ENCODE measurements around the gene SLIT3.
"Not testable (repeated sequence)": the region's sequence is repeated elsewhere in the genome, so short reads cannot be mapped to it uniquely, and the experiment has no call there.

SLIT3 gene

DNA sequence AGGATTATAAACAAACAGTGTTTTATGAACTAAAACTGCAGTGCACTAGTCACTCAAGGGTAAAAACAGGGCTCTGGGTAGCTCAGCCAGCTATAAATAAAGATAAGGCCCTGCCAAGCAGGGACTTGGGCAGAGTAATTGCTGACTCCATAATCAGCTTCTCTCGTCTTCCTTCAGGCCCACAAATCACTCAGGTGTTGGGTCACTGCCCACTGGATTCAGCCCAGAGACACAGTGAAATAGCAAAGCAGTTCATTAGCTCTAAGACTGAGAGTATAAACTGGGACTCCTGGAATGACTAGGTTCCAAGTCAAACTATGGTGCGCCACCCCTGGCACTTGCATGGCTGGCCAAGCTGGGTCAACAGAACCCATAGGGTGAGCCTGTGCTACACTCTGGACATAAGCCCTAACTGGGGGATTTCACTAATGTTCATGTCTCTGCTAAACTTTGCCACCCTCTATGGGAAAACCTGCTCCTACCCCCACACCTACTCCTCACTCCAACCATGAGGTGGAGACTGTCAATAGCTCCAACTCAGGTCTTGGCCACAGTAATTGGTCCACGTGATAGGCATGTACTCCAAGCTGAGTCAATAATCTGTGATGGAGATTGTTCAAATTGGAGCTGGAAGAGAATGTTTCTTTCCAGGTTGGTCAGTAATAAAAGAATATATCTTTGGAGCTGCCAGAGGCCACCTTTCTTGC, 158.5 kb downstream of the SLIT3 start:
- DNase-seq (ENCODE audit: low spot score) = no peak

DNA sequence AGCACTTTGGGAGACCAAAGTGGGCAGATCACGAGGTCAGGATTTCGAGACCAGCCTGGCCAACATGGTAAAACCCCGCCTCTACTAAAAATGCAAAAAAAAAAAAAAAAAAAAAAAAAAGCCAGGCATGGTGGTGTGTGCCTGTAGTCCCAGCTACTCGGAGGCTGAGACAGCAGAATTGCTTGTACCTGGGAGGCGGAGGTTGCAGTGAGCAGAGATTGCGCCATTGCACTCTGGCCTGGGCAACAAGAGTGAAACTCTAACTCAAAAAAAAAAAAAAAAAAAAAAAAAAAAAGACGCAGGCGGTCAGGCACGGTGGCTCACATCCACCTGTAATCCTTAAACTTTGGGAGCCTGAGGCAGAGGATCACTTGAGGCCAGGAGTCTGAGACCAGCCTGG, 160.7 kb downstream of the SLIT3 start:
- not testable (repeated sequence) for DNase-seq (ENCODE audit: low spot score)

GRCh38 chr5:169139480-169140050, 161.4 kb downstream of the SLIT3 start:
- no peak for DNase-seq (ENCODE audit: low spot score)

GRCh38 chr5:169133531-169133930, 167.4 kb downstream of the SLIT3 start:
- no peak for DNase-seq (ENCODE audit: low spot score)

DNA sequence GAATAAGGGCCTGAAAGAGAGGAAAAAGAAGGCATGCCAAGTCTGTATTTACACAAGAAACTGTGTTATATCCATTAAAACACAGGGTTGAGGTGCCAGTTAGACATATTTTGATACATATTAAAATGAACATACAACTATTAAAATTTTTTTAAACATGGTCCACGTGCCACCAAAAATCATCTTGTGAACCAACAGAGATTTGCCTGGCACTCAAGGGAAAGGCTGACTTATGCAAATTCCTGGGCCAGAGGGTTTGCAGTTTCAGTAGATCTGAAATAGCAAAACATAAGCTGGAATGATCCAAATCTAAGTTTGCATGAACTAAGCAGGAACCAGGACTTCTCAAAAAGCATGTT, 168.7 kb downstream of the SLIT3 start:
- DNase-seq (ENCODE audit: low spot score) = no peak

GRCh38 chr5:169131616-169132301, 169.2 kb downstream of the SLIT3 start:
- no peak for DNase-seq (ENCODE audit: low spot score)

GRCh38 chr5:169128679-169129078, 172.3 kb downstream of the SLIT3 start:
- DNase-seq (ENCODE audit: low spot score) = no peak

GRCh38 chr5:169127431-169127830, 173.5 kb downstream of the SLIT3 start:
- DNase-seq (ENCODE audit: low spot score) = no peak

- no peak for DNase-seq (ENCODE audit: low spot score)
Observed at GRCh38 chr5:169126481-169127021, 174.4 kb downstream of the SLIT3 start.

GRCh38 chr5:169125571-169125970, 175.4 kb downstream of the SLIT3 start:
- DNase-seq (ENCODE audit: low spot score) = no peak

DNA sequence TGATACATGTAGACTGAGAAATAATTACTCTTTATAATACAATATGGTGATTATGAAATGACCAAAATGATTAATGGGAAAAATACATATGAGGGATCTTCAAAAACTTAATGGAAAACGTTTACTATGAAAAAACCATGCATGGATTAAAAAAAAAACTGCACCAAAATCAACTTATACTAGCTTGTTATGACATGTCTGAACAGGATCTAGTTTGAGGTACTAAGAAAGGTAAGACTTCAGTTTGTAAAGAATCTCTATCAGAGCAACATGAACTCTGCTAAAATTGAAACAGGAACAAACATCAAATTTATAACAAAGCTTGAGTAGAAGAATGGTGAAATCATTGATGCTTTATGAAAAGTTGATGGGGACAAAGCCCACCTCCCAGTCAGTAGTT, 178.0 kb downstream of the SLIT3 start:
- DNase-seq (ENCODE audit: low spot score) = no peak

DNA sequence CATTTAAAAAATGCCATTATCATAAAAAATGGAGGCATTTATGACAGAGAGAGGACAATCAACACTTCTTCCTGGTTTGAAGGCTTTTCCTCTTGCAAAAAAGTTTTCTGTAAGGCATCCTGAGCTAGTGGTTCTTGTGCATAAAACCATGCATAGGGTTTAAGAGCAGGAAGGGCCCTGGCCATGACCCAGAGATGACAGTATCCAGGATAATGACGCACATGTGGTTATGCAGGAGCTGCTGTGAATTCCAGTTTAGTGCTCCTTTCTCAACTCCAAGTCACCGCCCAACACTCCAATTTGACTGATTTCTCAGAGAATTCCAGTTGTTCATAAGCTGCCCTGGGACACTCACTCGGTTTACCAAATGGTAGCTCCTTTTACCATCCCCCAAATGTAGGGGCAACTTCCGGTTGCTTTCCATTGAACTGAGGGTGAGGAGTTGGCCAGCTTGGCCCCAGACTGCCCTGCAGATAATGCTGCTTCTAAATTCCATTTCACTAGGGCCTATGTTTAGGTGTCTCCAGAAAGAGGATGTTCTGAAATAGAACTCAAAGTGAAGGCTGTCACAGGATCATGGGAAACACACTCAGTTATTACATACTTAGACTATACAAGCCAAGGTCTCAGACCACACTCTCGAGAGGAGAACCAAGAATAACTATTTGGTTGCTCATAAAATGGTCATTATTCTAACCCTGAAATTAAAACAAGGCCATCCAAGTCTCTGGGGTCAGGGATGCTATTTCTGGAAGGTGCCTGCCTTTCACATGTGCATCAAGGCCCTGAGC, 179.1 kb downstream of the SLIT3 start:
- DNase-seq (ENCODE audit: low spot score) = no peak

GRCh38 chr5:169119288-169120048, 181.5 kb downstream of the SLIT3 start:
- no peak for DNase-seq (ENCODE audit: low spot score)

- DNase-seq (ENCODE audit: low spot score) = peak; percentile 14
Observed at GRCh38 chr5:169116961-169117461, 183.9 kb downstream of the SLIT3 start.

GRCh38 chr5:169115461-169116124, 185.3 kb downstream of the SLIT3 start:
- no peak for DNase-seq (ENCODE audit: low spot score)

DNA sequence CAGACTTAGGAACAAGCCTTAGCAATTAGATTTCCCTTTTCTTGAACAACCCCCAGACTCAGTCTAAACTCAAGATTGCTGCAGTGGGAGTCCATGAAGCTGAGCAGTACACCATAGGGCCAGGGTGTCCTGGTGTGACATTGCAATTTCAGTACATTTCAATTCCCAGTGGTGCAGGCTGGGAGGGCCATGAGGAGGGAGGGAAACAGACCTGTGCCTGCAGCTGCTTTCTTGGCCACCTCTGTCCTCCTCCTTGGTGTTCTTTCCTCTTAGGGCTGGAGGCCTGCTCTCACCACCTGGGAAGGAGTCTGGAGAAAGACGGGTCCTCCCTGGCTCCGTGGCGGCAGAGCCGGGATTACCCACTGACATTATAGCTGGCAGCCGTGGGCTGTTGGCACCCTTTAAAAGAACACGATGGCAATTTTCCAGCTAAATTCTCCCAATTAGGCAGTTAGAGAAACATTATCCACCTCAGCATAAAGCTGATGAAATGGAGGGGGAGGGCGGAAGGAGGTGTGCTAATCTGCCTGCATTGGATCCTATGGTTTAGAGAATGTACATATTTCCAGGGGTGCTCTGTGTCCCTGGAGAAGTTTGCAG, 186.4 kb downstream of the SLIT3 start:
- DNase-seq (ENCODE audit: low spot score) = no peak

DNA sequence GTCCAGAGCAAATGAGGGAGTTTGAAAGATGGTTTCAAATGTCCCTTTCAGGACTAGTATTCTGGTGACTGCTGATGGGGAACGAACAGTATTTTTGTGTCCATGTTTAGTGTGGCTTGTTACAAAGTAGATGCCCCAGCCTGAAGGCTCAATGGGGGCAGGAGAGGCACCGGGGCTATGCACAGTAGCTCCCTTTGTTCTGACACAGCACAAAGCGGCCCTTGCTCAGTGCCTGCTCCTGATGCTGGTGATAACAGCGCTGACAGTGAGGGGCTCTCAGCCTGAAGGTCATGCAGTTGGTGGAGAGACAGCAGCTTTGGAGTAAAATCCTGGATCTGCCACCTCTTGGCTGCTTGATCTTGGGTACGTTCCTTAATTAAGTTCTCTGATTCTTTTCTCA, 188.9 kb downstream of the SLIT3 start:
- DNase-seq (ENCODE audit: low spot score) = no peak

- no peak for DNase-seq (ENCODE audit: low spot score)
Observed at GRCh38 chr5:169106911-169107706, 193.8 kb downstream of the SLIT3 start.

DNA sequence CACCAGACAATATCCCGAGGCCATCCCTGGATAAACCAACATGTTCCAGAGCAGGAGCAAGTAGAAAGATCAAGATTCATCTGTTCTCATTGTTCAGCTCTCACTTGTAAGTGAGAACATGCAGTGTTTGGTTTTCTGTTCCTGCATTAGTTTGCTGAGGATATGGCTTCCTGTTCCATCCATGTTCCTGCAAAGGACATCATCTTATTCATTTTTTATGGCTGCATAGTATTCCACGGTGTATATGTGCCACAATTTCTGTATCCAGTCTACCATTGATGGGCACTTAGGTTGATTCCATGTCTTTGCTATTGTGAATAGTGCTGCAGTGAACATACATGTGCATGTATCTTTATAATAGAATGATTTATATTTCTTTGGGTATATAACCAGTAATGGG, 195.4 kb downstream of the SLIT3 start:
- not testable (repeated sequence) for DNase-seq (ENCODE audit: low spot score)
